Measurements from ENCODE around the gene ABCA7.

The ABCA7 gene

DNA sequence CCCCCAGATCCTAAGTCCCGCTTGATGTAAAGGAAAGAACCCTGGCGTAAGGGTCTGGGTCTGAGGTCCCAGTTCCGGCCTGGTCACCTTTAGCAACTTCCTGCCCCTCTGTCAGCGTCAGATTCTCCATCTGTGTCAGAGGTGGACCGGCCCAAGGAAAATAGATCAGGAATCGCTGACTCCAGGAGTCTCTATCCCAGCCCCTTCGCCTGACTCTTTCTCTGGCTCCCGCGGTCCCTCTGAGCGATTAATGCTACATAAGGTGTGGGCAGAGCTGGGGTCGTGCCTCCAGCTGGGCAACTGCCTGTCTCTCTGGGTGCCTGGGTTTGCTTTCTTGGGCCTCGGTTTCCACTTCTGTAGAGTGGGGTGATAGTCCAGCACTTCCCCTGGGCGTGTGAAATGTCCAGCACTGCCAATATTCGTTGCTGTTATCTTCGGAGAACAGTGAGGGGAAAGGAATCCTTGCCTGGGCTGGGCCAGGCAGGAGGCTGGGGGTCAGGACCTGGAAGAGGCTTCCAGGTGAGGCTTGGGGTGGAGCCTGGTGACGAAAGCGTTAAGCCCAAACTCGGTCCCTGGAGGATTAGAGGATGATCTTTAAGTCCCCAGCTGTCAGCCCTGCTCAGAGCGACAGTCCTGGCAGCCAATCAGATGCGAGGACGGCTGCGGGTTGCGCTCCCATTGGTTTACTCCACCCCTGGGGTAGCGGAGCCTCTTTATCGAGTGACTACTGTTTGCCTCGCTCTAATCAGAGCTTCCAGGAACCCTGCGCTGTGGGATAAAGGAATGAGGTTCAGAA, 767 bp downstream of the ABCA7 start:
- in situ Hi-C loops (cut with MboI; ENCODE audit: low sequenced_read_pairs) = no loop called here

DNA sequence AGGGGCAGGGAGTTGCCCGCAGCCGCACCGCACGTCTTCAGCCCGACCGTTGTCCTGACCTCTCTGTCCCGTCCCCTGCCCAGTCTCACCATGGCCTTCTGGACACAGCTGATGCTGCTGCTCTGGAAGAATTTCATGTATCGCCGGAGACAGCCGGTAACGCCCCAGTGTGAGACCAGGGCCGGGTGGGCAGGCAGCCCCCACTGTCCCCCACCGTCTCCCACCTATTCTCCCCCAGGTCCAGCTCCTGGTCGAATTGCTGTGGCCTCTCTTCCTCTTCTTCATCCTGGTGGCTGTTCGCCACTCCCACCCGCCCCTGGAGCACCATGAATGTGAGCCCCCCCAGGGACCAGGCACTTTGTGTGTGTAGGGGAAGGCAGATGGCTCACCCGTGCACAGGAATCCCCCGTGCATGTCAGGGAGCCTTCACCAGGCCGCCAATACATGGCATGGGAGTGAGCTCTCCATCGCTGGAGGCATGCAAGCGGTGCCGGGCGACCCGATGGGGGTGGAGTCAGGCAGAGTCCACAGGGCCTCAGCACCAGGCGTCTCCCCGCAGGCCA, 1.4 kb downstream of the ABCA7 start:
- in situ Hi-C loops (cut with MboI; ENCODE audit: low sequenced_read_pairs) = no loop called here

DNA sequence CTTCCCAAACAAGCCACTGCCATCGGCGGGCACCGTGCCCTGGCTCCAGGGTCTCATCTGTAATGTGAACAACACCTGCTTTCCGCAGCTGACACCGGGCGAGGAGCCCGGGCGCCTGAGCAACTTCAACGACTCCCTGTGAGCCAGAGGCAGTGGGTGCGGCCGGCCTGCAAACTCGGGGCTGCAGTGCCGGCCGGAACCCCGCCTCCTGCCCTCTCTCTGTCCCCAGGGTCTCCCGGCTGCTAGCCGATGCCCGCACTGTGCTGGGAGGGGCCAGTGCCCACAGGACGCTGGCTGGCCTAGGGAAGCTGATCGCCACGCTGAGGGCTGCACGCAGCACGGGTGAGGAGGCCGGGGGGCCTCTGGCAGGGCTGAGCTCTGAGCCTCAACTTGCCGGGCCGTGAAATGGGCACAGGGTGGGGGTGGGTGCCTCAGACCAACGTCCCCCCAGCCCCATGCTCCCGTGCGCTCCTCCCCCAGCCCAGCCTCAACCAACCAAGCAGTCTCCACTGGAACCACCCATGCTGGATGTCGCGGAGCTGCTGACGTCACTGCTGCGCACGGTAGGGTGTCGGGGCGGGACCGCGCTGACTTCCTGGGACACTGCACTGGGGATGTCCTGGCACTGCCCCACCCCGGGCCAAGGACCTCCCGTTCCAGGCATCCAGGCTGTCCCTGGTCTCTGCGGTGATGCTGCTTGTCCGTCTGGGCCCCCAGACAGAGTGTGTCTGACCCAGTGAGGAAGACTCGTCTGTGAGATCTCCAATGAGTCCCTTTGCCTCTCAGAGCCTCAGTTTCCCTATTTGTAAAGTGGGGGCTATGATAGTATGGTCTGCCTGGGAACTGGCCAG, 2.2 kb downstream of the ABCA7 start:
- in situ Hi-C loops (cut with MboI; ENCODE audit: low sequenced_read_pairs) = no loop called here

GRCh38 chr19:1042689-1043511, 3.0 kb downstream of the ABCA7 start:
- in situ Hi-C loops (cut with MboI; ENCODE audit: low sequenced_read_pairs) = no loop called here

- in situ Hi-C loops (cut with MboI; ENCODE audit: low sequenced_read_pairs) = no loop called here
Measured at GRCh38 chr19:1045247-1045603, 5.3 kb downstream of the ABCA7 start.

DNA sequence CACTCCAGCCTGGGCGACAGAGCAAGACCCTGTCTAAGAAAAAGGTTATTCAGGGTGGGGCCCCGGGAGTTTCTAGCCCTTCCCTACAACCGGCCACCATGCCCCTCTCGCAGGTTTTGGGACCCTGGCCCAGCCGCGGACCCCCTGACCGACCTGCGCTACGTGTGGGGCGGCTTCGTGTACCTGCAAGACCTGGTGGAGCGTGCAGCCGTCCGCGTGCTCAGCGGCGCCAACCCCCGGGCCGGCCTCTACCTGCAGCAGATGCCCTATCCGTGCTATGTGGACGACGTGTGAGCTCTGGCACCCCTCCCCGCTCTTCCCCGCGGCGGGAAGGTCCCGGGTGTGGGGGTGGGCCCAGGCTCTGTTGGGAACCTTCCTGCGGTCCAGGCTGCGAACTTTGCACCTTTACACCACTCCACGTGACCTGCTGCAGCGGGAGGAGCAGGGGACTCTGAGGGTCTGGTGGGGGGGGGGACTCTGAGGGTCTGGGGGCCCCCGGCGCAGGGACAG, 6.3 kb downstream of the ABCA7 start:
- in situ Hi-C loops (cut with MboI; ENCODE audit: low sequenced_read_pairs) = no loop called here

DNA sequence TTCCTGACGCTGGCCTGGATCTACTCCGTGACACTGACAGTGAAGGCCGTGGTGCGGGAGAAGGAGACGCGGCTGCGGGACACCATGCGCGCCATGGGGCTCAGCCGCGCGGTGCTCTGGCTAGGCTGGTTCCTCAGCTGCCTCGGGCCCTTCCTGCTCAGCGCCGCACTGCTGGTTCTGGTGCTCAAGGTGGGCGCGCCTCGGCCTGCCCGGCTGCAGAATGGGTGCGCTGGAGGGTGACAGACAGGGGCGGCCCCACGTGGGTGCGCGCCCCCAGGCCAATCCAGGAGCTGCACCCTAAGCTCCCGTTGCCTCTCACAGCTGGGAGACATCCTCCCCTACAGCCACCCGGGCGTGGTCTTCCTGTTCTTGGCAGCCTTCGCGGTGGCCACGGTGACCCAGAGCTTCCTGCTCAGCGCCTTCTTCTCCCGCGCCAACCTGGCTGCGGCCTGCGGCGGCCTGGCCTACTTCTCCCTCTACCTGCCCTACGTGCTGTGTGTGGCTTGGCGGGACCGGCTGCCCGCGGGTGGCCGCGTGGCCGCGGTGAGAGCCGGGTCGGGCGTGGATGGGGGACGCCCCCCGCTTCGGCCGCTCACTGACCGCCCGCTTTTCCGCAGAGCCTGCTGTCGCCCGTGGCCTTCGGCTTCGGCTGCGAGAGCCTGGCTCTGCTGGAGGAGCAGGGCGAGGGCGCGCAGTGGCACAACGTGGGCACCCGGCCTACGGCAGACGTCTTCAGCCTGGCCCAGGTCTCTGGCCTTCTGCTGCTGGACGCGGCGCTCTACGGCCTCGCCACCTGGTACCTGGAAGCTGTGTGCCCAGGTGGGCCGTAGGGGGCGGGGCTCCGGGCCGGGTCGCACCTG, 7.2 kb downstream of the ABCA7 start:
- in situ Hi-C loops (cut with MboI; ENCODE audit: low sequenced_read_pairs) = no loop called here

- in situ Hi-C loops (cut with MboI; ENCODE audit: low sequenced_read_pairs) = no loop called here
Measured at GRCh38 chr19:1047696-1048147, 7.8 kb downstream of the ABCA7 start.

DNA sequence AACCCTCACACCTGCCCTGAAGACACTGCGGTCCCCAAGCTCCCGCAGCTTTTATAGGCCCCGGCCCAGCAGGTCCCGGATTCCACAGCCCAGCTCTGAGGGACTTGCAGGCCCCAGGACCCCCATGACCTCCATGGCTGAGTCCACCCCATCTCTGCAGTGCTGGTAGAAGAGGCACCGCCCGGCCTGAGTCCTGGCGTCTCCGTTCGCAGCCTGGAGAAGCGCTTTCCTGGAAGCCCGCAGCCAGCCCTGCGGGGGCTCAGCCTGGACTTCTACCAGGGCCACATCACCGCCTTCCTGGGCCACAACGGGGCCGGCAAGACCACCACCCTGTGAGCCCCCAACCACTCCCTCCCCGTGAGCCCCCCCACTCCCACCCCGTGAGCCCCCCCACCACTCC, 9.2 kb downstream of the ABCA7 start:
- in situ Hi-C loops (cut with MboI; ENCODE audit: low sequenced_read_pairs) = no loop called here

- in situ Hi-C loops (cut with MboI; ENCODE audit: low sequenced_read_pairs) = no loop called here
Measured at GRCh38 chr19:1049800-1050199, 9.9 kb downstream of the ABCA7 start.

- in situ Hi-C loops (cut with MboI; ENCODE audit: low sequenced_read_pairs) = no loop called here
Measured at GRCh38 chr19:1050989-1051788, 11.3 kb downstream of the ABCA7 start.

DNA sequence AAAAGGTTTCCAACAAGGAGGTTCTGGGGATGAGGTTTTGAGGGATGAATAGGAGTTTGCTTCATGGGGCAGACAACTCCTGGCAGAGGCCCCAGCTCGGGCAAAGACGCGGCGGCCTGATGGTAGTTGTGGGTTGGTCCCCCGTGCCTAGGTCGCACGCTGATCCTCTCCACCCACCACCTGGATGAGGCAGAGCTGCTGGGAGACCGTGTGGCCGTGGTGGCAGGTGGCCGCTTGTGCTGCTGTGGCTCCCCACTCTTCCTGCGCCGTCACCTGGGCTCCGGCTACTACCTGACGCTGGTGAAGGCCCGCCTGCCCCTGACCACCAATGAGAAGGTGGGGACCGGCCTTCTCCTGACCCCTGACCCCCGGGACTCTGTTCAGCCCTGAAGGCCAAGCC, 11.9 kb downstream of the ABCA7 start:
- in situ Hi-C loops (cut with MboI; ENCODE audit: low sequenced_read_pairs) = no loop called here

GRCh38 chr19:1052349-1052975, 12.6 kb downstream of the ABCA7 start:
- in situ Hi-C loops (cut with MboI; ENCODE audit: low sequenced_read_pairs) = no loop called here

- in situ Hi-C loops (cut with MboI; ENCODE audit: low sequenced_read_pairs) = no loop called here
Measured at GRCh38 chr19:1053176-1054101, 13.5 kb downstream of the ABCA7 start.

DNA sequence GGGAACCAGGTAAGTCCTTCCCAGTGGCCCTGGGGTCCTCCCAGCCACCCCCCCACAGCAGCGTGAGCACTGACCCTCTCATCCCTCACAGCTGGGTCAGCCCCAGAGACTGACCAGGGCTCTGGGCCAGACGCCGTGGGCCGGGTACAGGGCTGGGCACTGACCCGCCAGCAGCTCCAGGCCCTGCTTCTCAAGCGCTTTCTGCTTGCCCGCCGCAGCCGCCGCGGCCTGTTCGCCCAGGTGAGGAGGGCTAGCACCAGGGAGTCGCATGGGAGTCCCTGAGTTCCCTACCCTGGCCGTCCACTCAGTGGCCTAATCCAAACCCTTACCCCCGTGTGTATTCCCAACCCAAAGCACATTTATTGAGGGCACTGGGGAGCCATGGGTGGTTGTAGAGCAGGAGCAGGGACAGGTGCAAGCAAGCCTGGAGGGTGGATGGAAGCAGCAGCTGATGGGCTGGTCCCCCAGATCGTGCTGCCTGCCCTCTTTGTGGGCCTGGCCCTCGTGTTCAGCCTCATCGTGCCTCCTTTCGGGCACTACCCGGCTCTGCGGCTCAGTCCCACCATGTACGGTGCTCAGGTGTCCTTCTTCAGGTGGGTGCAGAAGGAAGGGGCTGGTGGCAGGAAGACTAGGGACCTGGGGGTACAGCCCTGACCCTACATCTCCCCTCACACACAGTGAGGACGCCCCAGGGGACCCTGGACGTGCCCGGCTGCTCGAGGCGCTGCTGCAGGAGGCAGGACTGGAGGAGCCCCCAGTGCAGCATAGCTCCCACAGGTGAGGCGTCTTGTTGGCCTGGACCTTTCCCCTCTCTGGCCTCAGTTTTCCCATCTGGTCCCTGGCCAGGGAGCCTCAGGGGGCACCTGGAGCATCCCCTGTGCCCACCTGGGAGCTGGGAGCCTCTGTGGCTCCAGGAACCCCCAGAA, 14.5 kb downstream of the ABCA7 start:
- in situ Hi-C loops (cut with MboI; ENCODE audit: low sequenced_read_pairs) = no loop called here

- in situ Hi-C loops (cut with MboI; ENCODE audit: low sequenced_read_pairs) = no loop called here
Measured at GRCh38 chr19:1055028-1055425, 15.1 kb downstream of the ABCA7 start.
